ENCODE data around the gene ERV3-1. TPM values are rescaled to one million over a fixed set of nuclear protein-coding genes. Genes with fewer than 3 reads are reported as not detected.

ERV3-1 gene
- total RNA-seq, result 5.9 and 10.9 TPM in 2 replicates

GRCh38 chr7:65006094-65006992 is at the start of gene ERV3-1:
Gene ERV3-1 (minus strand): TSS chr7:65006687. CDS start chr7:64993026, 13,661 bp downstream.

GRCh38 chr7:64990936-64991335 is 15.6 kb downstream of the ERV3-1 start, which contains the start of gene ZNF117:
Gene ZNF117 (minus strand): TSS chr7:64991036.

Small RNAs within 50 kb of the gene (small RNA-seq; reads per million reads assigned to genes)
- gene RNU6-1229P (ENCODE audit: low replicate concordance), result not detected

Other genes starting within 250 kb of the ERV3-1 start
- 1.8 and 5.2 TPM in 2 replicates for gene ZNF138, start 212.3 kb downstream of the ERV3-1 start, total RNA-seq
- 0.88 and 4.6 TPM in 2 replicates for gene ZNF273, start 103.4 kb downstream of the ERV3-1 start, total RNA-seq
- 2.0 and 3.9 TPM in 2 replicates for gene ZNF117, start 15.7 kb downstream of the ERV3-1 start, total RNA-seq

Data from placental pericyte (primary cell).